HG03354 (cell line): ENCODE data around the gene BTG3.

ENCODE experiments used
- ATAC-seq: cut with Tn5 transposase; IDR thresholded peaks from one replicate; pipeline ENCODE4 v1.9.1; 2021; ENCODE audit warnings: mild to moderate bottlenecking; ENCODE audit not compliant: unreplicated experiment, poor library complexity, severe bottlenecking

The BTG3 gene

GRCh38 chr21:17597680-17598079 lies 15.0 kb downstream of the BTG3 start:
- no peak for ATAC-seq

GRCh38 chr21:17590430-17590829 lies 22.3 kb downstream of the BTG3 start:
- no peak for ATAC-seq

DNA sequence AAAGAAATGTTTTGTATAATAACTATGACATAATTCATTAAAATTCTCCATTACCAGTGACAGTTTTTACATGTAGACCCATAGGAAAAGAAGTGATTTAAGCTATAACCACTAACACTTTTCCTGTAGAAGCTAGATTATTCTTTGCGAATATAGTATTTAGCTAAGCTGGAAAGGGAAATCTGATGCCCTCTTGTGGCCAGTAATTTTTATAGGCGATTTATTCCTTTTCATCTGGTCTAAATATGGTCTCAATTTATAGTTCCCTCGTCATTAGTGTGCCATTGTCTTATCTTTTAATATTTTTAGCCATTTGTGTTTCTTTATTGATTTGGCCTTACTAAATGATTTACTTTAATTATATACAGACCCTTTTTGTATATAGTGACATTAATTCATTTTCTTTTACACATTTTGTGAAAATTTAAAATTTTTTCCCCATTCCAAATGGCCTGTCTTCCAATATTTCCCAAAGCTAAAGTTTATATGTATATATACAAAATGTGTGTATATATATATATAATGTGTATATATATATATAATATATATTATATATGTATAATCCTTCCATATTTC lies 26.7 kb downstream of the BTG3 start:
- ATAC-seq = peak; percentile 62

- ATAC-seq = no peak
Observed at GRCh38 chr21:17583898-17584297, 28.8 kb downstream of the BTG3 start.

DNA sequence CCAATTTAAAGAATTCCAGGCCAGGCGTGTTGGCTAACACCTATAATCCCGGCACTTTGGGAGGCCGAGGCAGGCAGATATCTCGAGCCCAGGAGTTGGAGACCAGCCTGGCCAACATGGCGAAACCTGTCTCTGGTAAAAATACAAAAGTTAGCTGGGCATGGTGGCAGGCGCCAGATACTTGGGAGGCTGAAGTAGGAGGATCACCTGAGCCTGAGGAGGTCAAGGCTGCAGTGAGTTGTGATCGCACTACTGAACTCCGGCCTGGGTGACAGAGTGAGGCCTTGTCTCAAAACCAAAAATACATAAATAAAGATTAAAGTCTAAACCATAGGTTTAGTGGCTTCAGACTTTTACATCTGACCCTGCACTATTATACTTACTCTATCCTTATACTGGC lies 32.4 kb downstream of the BTG3 start:
- no peak for ATAC-seq

- ATAC-seq = no peak
Observed at GRCh38 chr21:17578876-17579275, 33.8 kb downstream of the BTG3 start.

GRCh38 chr21:17578162-17578561 lies 34.5 kb downstream of the BTG3 start:
- ATAC-seq = no peak

GRCh38 chr21:17577701-17578100 lies 35.0 kb downstream of the BTG3 start:
- no peak for ATAC-seq

DNA sequence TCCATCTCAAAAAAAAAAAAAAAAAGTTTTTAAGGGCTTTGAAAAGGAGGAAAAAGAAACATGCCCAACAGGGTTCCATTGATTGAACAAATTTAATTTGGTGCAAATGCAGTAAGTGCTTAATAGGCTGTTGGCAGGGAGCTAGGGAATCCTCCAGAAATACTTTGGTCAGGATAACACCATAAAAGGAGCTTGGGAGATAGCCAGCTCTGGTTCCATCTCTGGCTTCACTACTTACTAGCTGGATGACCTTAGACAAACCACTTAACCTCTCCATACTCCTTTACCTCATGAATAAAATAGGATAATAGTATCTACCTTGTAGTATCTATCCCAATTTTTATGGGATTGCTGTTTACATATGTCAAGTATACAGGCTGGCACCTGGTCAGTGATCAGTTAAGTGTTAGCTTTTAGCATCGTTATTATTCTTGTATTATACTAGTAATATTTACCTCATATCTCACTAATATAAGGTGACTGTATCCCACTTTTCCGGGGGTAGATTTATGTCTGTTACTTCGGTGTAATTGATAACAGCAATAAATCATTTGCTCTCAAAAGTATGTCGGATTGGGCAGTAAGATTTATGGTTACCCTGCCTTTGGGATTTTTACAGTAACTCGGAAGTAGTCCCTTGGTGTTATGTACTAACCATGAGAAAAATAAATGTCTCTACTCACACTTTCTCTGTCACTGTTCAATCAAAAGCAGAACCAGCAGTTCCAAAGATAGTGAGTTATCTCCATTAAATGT lies 36.4 kb downstream of the BTG3 start:
- no peak for ATAC-seq

DNA sequence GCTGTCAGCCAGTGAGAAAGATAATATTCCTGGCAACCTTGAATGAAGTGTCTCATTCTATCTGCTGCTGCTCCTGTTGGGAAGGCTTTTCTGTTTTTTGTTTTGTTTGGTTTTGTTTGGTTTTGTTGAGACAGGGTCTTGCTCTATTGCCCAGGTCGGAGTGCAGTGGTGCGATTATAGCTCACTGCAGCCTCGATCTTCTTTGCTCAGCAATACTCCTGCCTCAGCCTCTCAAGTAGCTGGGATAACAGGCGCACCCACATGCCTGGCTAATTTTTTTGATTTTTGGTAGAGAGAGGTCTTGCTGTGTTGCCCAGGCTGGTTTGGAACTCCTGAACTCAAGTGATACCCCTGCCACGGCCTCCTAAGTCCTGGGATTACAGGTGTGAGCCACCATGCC lies 37.6 kb downstream of the BTG3 start:
- ATAC-seq = no peak

- no peak for ATAC-seq
Observed at GRCh38 chr21:17572431-17572830, 40.3 kb downstream of the BTG3 start.

DNA sequence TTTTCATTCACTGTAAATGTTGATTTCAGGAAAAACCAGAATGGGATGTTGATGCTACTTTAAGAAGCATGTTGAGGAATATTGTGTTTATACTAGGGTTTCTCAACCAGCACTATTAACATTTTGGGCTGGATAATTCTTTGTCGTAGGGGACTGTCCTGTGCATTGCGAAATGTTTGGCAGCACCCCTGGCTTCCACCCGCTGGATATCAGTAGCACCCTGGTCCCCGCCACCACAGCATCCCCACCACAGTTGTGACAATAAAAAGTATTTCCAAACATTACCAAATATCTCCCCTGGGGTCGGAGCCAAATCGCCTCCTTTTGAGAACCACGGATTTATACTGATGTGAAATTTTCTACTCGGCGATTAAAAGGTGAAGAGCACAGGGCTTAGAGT lies 41.9 kb downstream of the BTG3 start:
- no peak for ATAC-seq

GRCh38 chr21:17560377-17561025 lies 52.2 kb downstream of the BTG3 start:
- ATAC-seq = no peak

DNA sequence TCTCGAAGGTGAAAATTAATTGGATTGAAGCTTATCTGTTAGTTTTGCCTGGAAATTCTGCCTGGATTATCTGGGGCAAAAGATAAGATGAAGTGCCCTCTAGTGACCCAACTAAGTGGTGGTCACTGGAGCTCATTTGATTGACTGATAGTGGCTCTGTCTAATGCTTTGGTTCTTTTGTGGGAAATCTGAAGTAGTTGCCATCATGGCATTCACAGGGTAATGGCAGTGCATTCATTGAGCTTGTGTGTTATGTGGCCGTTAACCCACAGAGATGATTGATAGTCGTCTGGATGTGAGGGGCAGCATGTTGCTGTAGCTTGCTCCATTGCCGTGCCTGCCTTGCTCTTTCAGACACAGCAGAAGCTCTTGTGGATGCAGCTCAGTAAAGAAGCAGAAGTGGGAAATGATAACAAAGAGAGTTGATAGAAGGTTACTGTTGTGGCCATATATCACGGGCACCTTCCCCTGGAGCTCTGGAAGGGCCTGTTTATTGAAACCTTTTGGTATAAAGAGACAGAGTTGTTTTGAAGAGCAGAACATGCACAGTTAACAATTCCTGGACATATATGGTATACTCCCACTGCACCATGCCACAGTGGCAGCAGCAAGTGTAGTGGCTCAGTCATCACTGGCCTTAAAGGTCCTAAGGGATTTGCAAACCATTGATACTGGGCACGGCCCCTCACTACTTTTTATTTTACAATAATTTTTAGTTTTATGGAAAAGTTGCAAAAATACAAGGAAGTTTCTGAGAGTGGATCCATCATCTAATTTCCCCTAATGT lies 57.8 kb downstream of the BTG3 start:
- ATAC-seq = no peak

DNA sequence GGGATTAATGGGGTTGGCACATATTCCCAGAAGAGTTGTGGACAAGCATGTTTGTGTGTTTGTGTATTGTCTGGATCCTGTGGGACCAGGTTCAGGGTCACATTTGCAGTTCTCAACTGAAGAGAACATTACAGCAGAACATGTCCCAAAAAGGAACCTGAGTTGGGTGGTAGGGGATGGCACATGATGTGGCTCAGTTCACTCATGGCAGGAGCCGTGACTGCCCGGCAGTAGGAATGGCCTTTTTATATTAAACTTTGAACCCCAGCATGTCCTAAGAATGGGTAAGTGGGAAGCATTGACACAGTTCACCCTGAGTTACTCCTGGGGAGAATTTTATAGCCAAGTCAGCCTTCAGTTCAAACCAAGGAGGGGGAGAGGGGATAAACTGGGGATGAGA lies 58.6 kb downstream of the BTG3 start:
- ATAC-seq = no peak

GRCh38 chr21:17552410-17552809 lies 60.3 kb downstream of the BTG3 start:
- ATAC-seq = no peak

- ATAC-seq = no peak
Observed at GRCh38 chr21:17550671-17551308, 61.9 kb downstream of the BTG3 start.

GRCh38 chr21:17548262-17548661 lies 64.4 kb downstream of the BTG3 start:
- no peak for ATAC-seq

DNA sequence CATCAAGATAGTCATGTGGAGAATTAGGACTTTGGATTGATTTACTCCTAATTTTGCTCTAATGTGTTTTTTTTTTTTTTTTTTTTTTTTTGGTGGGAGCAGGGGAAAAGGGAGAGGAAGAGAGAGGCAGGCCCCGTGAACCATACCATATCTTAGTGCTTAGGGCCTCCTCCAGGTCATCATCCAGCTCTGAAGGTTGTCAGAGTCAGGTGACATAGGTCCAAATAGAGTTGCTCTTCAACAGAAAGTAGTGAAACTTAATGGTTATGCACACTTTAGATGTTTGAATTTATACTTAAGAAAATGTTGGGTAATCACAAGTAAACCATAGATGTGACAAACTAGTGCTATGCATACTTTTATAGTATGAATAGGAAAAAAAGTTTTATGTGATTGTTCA lies 67.7 kb downstream of the BTG3 start:
- no peak for ATAC-seq
